Measurements from ENCODE around the gene XYLT1. TPM values are rescaled to one million over a fixed set of nuclear protein-coding genes. Genes with fewer than 3 reads are reported as not detected.

XYLT1 gene
- polyA plus RNA-seq, 1 of the 3 experiments (the other 2 are of a cell fraction) = 17.6 TPM

DNA sequence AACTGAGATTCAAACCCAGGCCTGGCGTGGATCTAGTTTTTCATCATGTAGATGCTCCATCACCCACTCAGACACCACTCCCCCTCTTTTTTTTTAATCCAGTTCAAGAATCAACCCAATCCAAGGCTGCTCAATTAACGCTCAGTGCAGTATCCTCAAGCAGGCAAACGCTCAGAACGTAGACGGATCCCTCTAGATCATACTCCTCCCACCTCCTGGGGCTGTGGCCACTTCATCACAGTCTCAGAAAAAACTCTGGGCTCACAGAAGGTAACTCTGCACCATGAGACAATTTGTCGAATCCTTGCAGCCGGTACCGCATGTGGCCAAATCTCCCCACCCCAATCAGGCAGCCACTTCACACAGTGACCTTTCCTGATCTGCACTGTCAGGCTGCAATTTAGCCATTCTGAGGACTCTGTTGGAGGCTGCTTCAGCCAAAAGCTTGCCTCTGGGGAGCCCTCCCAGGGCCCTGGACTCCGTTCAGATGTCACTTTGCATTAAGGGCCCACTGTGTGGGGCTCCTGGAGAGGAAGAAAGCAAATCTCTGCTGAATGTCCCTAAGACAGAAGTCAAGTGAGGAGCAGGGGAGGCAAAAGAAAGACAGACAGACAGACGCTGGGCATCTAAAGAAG, 183.5 kb downstream of the XYLT1 start:
- H3K9ac ChIP-seq = no peak overlapping the region
- no peaks in the 10 kb centered on the region for H3K27me3 ChIP-seq (ENCODE audit: insufficient read depth)
- H4K20me1 ChIP-seq (ENCODE audit: insufficient read depth) = peaks cover 99% of the 10 kb centered on the region
- H3K9me2 ChIP-seq = no peaks in the 10 kb centered on the region
- no peak overlapping the region for H3K4me2 ChIP-seq
- ChIA-PET CTCF (interaction anchor here (0.6 to 1.4 kb wide), 3 partner anchors 10 to 181 kb away, joined by 3 read pairs; no protein-coding TSS in a partner anchor), POLR2A (no interaction called here)
- TF ChIP-seq NFIC (IDR thresholded peaks at IDR 0.05; ENCODE audit: borderline replicate concordance) (no peak), EP300 (IDR thresholded peaks at IDR 0.05; ENCODE audit: borderline replicate concordance in 1 of 2, low read depth in 1 of 2, low read length in 1 of 2) (no peak), TCF12 (IDR thresholded peaks at IDR 0.05) (no peak), RAD21 (IDR thresholded peaks at IDR 0.05; ENCODE audit: low read length) (no peak), FOSL2 (IDR thresholded peaks at IDR 0.05; ENCODE audit: borderline replicate concordance, low read depth) (no peak), GATA2 (CRISPR knock-in tag; IDR thresholded peaks at IDR 0.05) (no peak), MEF2A (IDR thresholded peaks at IDR 0.05; ENCODE audit: borderline replicate concordance, low read depth) (no peak), MXI1 (IDR thresholded peaks at IDR 0.05; ENCODE audit: low read depth, low read length) (no peak), TAF1 (IDR thresholded peaks at IDR 0.05; ENCODE audit: borderline replicate concordance, low read depth, low read length) (no peak), SMC3 (IDR thresholded peaks at IDR 0.05; ENCODE audit: low read depth, low read length) (no peak), RCOR1 (IDR thresholded peaks at IDR 0.05; ENCODE audit: low read length) (no peak), TEAD4 (IDR thresholded peaks at IDR 0.05; ENCODE audit: borderline replicate concordance, insufficient read depth) (no peak)
- TF ChIP-seq, protein P1, sequence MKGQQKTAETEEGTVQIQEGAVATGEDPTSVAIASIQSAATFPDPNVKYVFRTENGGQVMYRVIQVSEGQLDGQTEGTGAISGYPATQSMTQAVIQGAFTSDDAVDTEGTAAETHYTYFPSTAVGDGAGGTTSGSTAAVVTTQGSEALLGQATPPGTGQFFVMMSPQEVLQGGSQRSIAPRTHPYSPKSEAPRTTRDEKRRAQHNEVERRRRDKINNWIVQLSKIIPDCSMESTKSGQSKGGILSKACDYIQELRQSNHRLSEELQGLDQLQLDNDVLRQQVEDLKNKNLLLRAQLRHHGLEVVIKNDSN (IDR thresholded peaks at IDR 0.05; ENCODE audit: borderline replicate concordance, low read depth) = no peak
- TF ChIP-seq, protein P2, sequence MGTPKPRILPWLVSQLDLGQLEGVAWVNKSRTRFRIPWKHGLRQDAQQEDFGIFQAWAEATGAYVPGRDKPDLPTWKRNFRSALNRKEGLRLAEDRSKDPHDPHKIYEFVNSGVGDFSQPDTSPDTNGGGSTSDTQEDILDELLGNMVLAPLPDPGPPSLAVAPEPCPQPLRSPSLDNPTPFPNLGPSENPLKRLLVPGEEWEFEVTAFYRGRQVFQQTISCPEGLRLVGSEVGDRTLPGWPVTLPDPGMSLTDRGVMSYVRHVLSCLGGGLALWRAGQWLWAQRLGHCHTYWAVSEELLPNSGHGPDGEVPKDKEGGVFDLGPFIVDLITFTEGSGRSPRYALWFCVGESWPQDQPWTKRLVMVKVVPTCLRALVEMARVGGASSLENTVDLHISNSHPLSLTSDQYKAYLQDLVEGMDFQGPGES (IDR thresholded peaks at IDR 0.05; ENCODE audit: low read depth, low read length) = no peak
- 84% methylated on average over 10 of the region's 10 CpGs for WGBS (ENCODE audit: low lambda C conversion rate)
- no peaks in the 10 kb centered on the region for H3K9me3 ChIP-seq
- H3F3A ChIP-seq (replicated peaks; ENCODE audit: insufficient read depth) = peaks cover 13% of the 10 kb centered on the region
- H3K27ac ChIP-seq (ENCODE audit: low read depth in 2 of 2, low read length in 1 of 2) = no peak overlapping the region
- peaks cover 99% of the 10 kb centered on the region for H3K79me2 ChIP-seq (ENCODE audit: insufficient read depth)
- H3K4me1 ChIP-seq (ENCODE audit: control insufficient read depth in 1 of 2, insufficient read depth in 2 of 2, low read depth in 1 of 2, low read length in 1 of 2) = peaks cover 0 to 42% of the 10 kb centered on the region in 2 experiments; a peak in 2 of 4 replicates
- H3K36me3 ChIP-seq (replicated peaks in 1 of 2; ENCODE audit: control insufficient read depth in 1 of 2, insufficient read depth in 2 of 2, low read length in 1 of 2) = peaks cover 0 to 6% of the 10 kb centered on the region in 2 experiments
- no peak overlapping the region for H2AFZ ChIP-seq (ENCODE audit: low read depth)
- no peak for DNase-seq
- H3K4me3 ChIP-seq (ENCODE audit: low read depth in 2 of 2, low read length in 1 of 2) = no peak overlapping the region

DNA sequence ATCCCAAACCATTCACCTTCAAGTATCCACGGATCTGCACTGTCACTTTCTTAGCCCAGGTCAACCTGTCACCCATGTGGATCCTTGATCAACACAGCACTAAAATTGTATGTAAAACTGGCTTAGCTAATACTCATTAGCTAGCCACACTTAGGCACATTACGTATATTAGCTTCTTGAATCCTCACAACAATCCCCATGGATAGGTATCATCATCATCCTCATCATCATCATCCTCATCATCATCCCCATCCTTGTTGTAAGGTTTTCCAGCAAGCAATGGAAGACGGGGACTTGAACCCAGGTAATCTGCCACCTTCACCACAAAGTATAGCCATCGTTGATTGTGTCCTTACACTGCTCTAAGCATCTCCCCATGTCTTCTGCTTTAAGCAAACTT, 184.3 kb downstream of the XYLT1 start:
- Histone ChIP-seq H3K9me3 (no peaks in the 10 kb centered on the region), H3K9ac (no peak overlapping the region), H3K27ac (ENCODE audit: low read depth in 2 of 2, low read length in 1 of 2) (no peak overlapping the region; a peak in 1 of 4 replicates), H3K79me2 (ENCODE audit: insufficient read depth) (peaks cover 100% of the 10 kb centered on the region), H3K27me3 (ENCODE audit: insufficient read depth) (no peaks in the 10 kb centered on the region), H3K9me2 (no peaks in the 10 kb centered on the region), H3F3A (replicated peaks; ENCODE audit: insufficient read depth) (peaks cover 12% of the 10 kb centered on the region), H3K4me3 (ENCODE audit: low read depth in 2 of 2, low read length in 1 of 2) (no peak overlapping the region), H3K4me1 (ENCODE audit: control insufficient read depth in 1 of 2, insufficient read depth in 2 of 2, low read depth in 1 of 2, low read length in 1 of 2) (peaks cover 0 to 49% of the 10 kb centered on the region in 2 experiments; a peak in 2 of 4 replicates), H3K36me3 (replicated peaks in 1 of 2; ENCODE audit: control insufficient read depth in 1 of 2, insufficient read depth in 2 of 2, low read length in 1 of 2) (peaks cover 0 to 6% of the 10 kb centered on the region in 2 experiments), H3K4me2 (no peak overlapping the region), H2AFZ (ENCODE audit: low read depth) (no peak overlapping the region), H4K20me1 (ENCODE audit: insufficient read depth) (peaks cover 100% of the 10 kb centered on the region)
- no peak for DNase-seq
- ChIA-PET CTCF (interaction anchor here (1.6 kb wide), 1 partner anchor 9 kb away, joined by 4 read pairs; no protein-coding TSS in a partner anchor), POLR2A (no interaction called here)
- 86% methylated on average over 4 of the region's 4 CpGs for WGBS (ENCODE audit: low lambda C conversion rate)
- TF ChIP-seq FOSL2 (IDR thresholded peaks at IDR 0.05; ENCODE audit: borderline replicate concordance, low read depth) (no peak), ELF1 (IDR thresholded peaks at IDR 0.05) (no peak), EZH2phosphoT487 (IDR thresholded peaks at IDR 0.05; ENCODE audit: borderline replicate concordance, low read depth) (no peak), JUND (IDR thresholded peaks at IDR 0.05) (no peak), MXI1 (IDR thresholded peaks at IDR 0.05; ENCODE audit: low read depth, low read length) (no peak), NRF1 (IDR thresholded peaks at IDR 0.05; ENCODE audit: low read depth, low read length) (no peak), SMC3 (IDR thresholded peaks at IDR 0.05; ENCODE audit: low read depth, low read length) (no peak)
- TF ChIP-seq, protein P3, sequence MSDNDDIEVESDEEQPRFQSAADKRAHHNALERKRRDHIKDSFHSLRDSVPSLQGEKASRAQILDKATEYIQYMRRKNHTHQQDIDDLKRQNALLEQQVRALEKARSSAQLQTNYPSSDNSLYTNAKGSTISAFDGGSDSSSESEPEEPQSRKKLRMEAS (IDR thresholded peaks at IDR 0.05; ENCODE audit: low read depth) = no peak
- TF ChIP-seq, protein P2 (IDR thresholded peaks at IDR 0.05; ENCODE audit: low read depth, low read length) = no peak
- TF ChIP-seq, protein P4, sequence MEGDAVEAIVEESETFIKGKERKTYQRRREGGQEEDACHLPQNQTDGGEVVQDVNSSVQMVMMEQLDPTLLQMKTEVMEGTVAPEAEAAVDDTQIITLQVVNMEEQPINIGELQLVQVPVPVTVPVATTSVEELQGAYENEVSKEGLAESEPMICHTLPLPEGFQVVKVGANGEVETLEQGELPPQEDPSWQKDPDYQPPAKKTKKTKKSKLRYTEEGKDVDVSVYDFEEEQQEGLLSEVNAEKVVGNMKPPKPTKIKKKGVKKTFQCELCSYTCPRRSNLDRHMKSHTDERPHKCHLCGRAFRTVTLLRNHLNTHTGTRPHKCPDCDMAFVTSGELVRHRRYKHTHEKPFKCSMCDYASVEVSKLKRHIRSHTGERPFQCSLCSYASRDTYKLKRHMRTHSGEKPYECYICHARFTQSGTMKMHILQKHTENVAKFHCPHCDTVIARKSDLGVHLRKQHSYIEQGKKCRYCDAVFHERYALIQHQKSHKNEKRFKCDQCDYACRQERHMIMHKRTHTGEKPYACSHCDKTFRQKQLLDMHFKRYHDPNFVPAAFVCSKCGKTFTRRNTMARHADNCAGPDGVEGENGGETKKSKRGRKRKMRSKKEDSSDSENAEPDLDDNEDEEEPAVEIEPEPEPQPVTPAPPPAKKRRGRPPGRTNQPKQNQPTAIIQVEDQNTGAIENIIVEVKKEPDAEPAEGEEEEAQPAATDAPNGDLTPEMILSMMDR (IDR thresholded peaks at IDR 0.05) = no peak

Data from SK-N-SH (cell line).